Transverse colon (tissue), 4 donors: ENCODE measurements around the gene TIA1.

ENCODE experiments used
- CTCF ChIP-seq, 5 experiments: fragments of 200-600 bp in 3 of 5; fragments of 450-650 bp in 2 of 5; sonication (generic) in 3 of 5; IDR thresholded peaks; 1 replicate in 2 of 5; 2 replicates in 3 of 5; pipeline ENCODE4 v1.5.1; 2016 to 2017; ENCODE audit warnings: antibody characterized with exemption in 5 of 5, inconsistent platforms in 3 of 5, mild to moderate bottlenecking in 2 of 5, moderate library complexity in 1 of 5
- POLR2A ChIP-seq: fragments of 450-650 bp; IDR thresholded peaks from one replicate; pipeline ENCODE4 v1.6.1; 2016; ENCODE audit warnings: antibody characterized with exemption, mild to moderate bottlenecking, moderate library complexity
- POLR2AphosphoS5 ChIP-seq, 3 donors: sonication (generic); formaldehyde crosslinking; IDR thresholded peaks; one replicate each; pipeline ENCODE4 v1.6.1; 2016; ENCODE audit warnings: antibody characterized with exemption in 3 of 3

DNA sequence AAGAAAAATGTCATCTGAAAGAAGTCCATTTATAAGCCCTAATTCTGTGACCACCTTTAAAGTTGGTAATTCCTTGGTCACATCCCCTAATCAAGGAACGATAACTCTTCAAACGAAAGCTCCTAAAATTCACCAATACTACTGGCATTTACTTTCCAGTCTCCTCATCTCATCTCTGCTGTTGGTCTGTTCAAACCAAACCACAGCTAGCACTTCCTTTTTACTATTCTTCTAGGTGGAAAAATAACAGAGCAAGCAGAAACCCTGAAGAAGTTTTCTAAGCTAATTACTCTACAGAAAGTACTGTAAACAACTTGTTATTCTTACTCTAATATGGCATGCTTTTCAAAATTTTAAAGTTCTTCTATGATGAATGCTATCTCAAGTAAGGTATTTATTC is 21.6 kb downstream of the TIA1 start:
- TF ChIP-seq CTCF (IDR thresholded peaks at IDR 0.05): no peak
- TF ChIP-seq POLR2AphosphoS5 (IDR thresholded peaks at IDR 0.05): no peak
- no peak for TF ChIP-seq POLR2A
